T-helper 17 cell (primary cell): ENCODE results near the gene POLR3F. TPM values are rescaled to one million over a fixed set of nuclear protein-coding genes. Genes with fewer than 3 reads are reported as not detected.

ENCODE experiments used
- total RNA-seq, 4 donors: library from RNA in 2 of 4; stranded (reverse) in 2 of 4; gene quantifications; one replicate each; pipeline ENCODE4 v1.2.3 and lab custom pipeline; 2022 to 2026

The POLR3F gene
- total RNA-seq, 2 donors from 2014 or later, result 7.8 to 9.8 TPM

Other genes starting within 250 kb of the POLR3F start
- gene ZNF133, start 178.9 kb upstream of the POLR3F start, total RNA-seq, result 1 to 10 TPM; 5.9 to 7.8 TPM
- 1 to 10 TPM; 2.5 to 3.9 TPM for gene DZANK1, start 360 bp upstream of the POLR3F start, total RNA-seq
- 1 to 10 TPM; 5.3 to 6.0 TPM for gene RBBP9, start 29.8 kb downstream of the POLR3F start, total RNA-seq
- gene SEC23B, start 40.5 kb downstream of the POLR3F start, total RNA-seq, result 10 to 100 TPM; 38.3 to 56.0 TPM
- gene SMIM26, start 100.0 kb downstream of the POLR3F start, total RNA-seq, result 10 to 100 TPM; 51.7 to 55.6 TPM
- 10 to 100 TPM; 20.5 to 22.8 TPM for gene DTD1, start 120.7 kb downstream of the POLR3F start, total RNA-seq